OCI-LY1 (cell line): ENCODE results near the gene DMKN.

ENCODE experiments used
- H2AFZ ChIP-seq: fragments of 200-600 bp; sonication (generic), shearing (Covaris generic); 2 replicates; pipeline ENCODE4 v1.6.0; 2014; ENCODE audit warnings: antibody characterized with exemption, mild to moderate bottlenecking, low read length
- H3F3A ChIP-seq: fragments of 200-600 bp; sonication (generic), shearing (Covaris generic); 2 replicates; pipeline ENCODE4 v1.6.0; 2014; ENCODE audit warnings: mild to moderate bottlenecking, antibody characterized with exemption, low read length, moderate library complexity; ENCODE audit not compliant: insufficient read depth
- H3K27ac ChIP-seq: fragments of 200-600 bp; sonication (generic); 2 replicates; pipeline ENCODE4 v1.5.1; 2014; ENCODE audit warnings: low read length, mixed run types, mild to moderate bottlenecking, low read depth; ENCODE audit not compliant: poor library complexity, severe bottlenecking
- H3K27me3 ChIP-seq: fragments of 200-600 bp; sonication (generic); 2 replicates; pipeline ENCODE4 v1.6.0; 2014; ENCODE audit warnings: antibody characterized with exemption, mild to moderate bottlenecking, low read length, moderate library complexity; ENCODE audit not compliant: insufficient read depth
- H3K36me3 ChIP-seq: fragments of 200-600 bp; sonication (generic); 2 replicates; pipeline ENCODE4 v1.6.1; 2014; ENCODE audit warnings: mild to moderate bottlenecking, antibody characterized with exemption, low read length, moderate library complexity, mixed read lengths; ENCODE audit not compliant: insufficient read depth
- H3K4me1 ChIP-seq: fragments of 200-600 bp; sonication (generic); 2 replicates; pipeline ENCODE4 v1.5.1; 2014; ENCODE audit warnings: mild to moderate bottlenecking, low read length, moderate library complexity; ENCODE audit not compliant: insufficient read depth, severe bottlenecking
- H3K4me2 ChIP-seq: fragments of 200-600 bp; sonication (generic), shearing (Covaris generic); 2 replicates; pipeline ENCODE4 v1.6.1; 2014; ENCODE audit warnings: low read length
- H3K4me3 ChIP-seq: fragments of 200-600 bp; sonication (generic); 2 replicates; pipeline ENCODE4 v1.5.1; 2014; ENCODE audit warnings: low read length, low read depth, mild to moderate bottlenecking, mixed read lengths; ENCODE audit not compliant: poor library complexity, severe bottlenecking
- H3K79me2 ChIP-seq: fragments of 200-600 bp; shearing (Covaris generic); 2 replicates; pipeline ENCODE4 v1.6.1; 2016; ENCODE audit warnings: mixed run types, low read length, mixed read lengths; ENCODE audit not compliant: insufficient read depth
- H3K9ac ChIP-seq: fragments of 200-600 bp; sonication (generic), shearing (Covaris generic); 2 replicates; pipeline ENCODE4 v1.6.1; 2014; ENCODE audit warnings: mild to moderate bottlenecking, low read length, mixed read lengths
- H3K9me2 ChIP-seq: fragments of 200-600 bp; sonication (generic), shearing (Covaris generic); 2 replicates; pipeline ENCODE4 v1.6.1; 2014; ENCODE audit warnings: low read depth, mild to moderate bottlenecking, low read length, mixed read lengths
- H3K9me3 ChIP-seq: fragments of 200-600 bp; shearing (Covaris generic); 2 replicates; pipeline ENCODE4 v1.6.1; 2014; ENCODE audit warnings: low read length, mixed read lengths
- H4K20me1 ChIP-seq: fragments of 200-600 bp; sonication (generic), shearing (Covaris generic); 2 replicates; pipeline ENCODE4 v1.6.0; 2016; ENCODE audit warnings: mild to moderate bottlenecking, low read length; ENCODE audit not compliant: insufficient read depth
- CTCF ChIP-seq: fragments of 200-600 bp; sonication (generic), shearing (Covaris generic); IDR thresholded peaks from 2 replicates; pipeline ENCODE4 v1.5.1; 2017; ENCODE audit warnings: mild to moderate bottlenecking, antibody characterized with exemption, low read length, moderate library complexity, mixed read lengths
- EZH2 ChIP-seq: fragments of 200-600 bp; sonication (generic), shearing (Covaris generic); IDR thresholded peaks from 2 replicates; pipeline ENCODE4 v1.8.0; 2017; ENCODE audit warnings: borderline replicate concordance, mixed run types, mild to moderate bottlenecking, antibody characterized with exemption, low read length, moderate library complexity, mixed read lengths

The DMKN gene

GRCh38 chr19:35498984-35499527, 14.4 kb downstream of the DMKN start:
- Histone ChIP-seq H3K9ac (no peak overlapping the region), H3F3A (no peaks in the 10 kb centered on the region), H3K4me3 (no peak overlapping the region), H3K4me2 (no peak overlapping the region), H2AFZ (no peak overlapping the region), H3K9me3 (no peaks in the 10 kb centered on the region), H3K36me3 (no peaks in the 10 kb centered on the region), H3K27me3 (peaks cover 9% of the 10 kb centered on the region), H3K4me1 (no peaks in the 10 kb centered on the region), H3K9me2 (no peaks in the 10 kb centered on the region), H3K79me2 (no peaks in the 10 kb centered on the region), H4K20me1 (no peaks in the 10 kb centered on the region), H3K27ac (no peak overlapping the region)
- TF ChIP-seq EZH2 (no peak), CTCF (no peak)

- H2AFZ ChIP-seq: no peak overlapping the region
- peaks cover 11% of the 10 kb centered on the region for H3K27me3 ChIP-seq
- no peaks in the 10 kb centered on the region for H3K9me3 ChIP-seq
- H3K9ac ChIP-seq: no peak overlapping the region
- TF ChIP-seq CTCF: no peak
- no peak for TF ChIP-seq EZH2
- no peaks in the 10 kb centered on the region for H3F3A ChIP-seq
- no peak overlapping the region for H3K27ac ChIP-seq
- no peak overlapping the region for H3K4me2 ChIP-seq
- no peaks in the 10 kb centered on the region for H3K4me1 ChIP-seq
- H4K20me1 ChIP-seq: no peaks in the 10 kb centered on the region
- no peak overlapping the region for H3K4me3 ChIP-seq
- no peaks in the 10 kb centered on the region for H3K36me3 ChIP-seq
- H3K9me2 ChIP-seq: no peaks in the 10 kb centered on the region
- H3K79me2 ChIP-seq: no peaks in the 10 kb centered on the region
Observed at GRCh38 chr19:35498220-35498619, 15.2 kb downstream of the DMKN start.

GRCh38 chr19:35497406-35497805, 16.0 kb downstream of the DMKN start:
- Histone ChIP-seq H3K9ac (no peak overlapping the region), H3K4me3 (no peak overlapping the region), H3F3A (no peaks in the 10 kb centered on the region), H3K79me2 (no peaks in the 10 kb centered on the region), H3K27ac (no peak overlapping the region), H3K36me3 (no peaks in the 10 kb centered on the region), H4K20me1 (no peaks in the 10 kb centered on the region), H3K27me3 (peaks cover 11% of the 10 kb centered on the region), H3K9me2 (no peaks in the 10 kb centered on the region), H3K9me3 (no peaks in the 10 kb centered on the region), H3K4me2 (no peak overlapping the region), H2AFZ (no peak overlapping the region), H3K4me1 (no peaks in the 10 kb centered on the region)
- no peak for TF ChIP-seq EZH2
- no peak for TF ChIP-seq CTCF
